DND-41 (cell line): Measurements from ENCODE around the gene ABCB8.
A peak's percentile ranks its signal among the peaks of the same experiment; 100 is the strongest.

ENCODE experiments used
- ATAC-seq: fragments of 200-7000 bp; cut with Tn5 transposase; 3 replicates; pipeline ENCODE4 v1.9.1; 2021; ENCODE audit warnings: low read depth; ENCODE audit not compliant: insufficient read depth
- DNase-seq: peaks from one replicate; pipeline ENCODE4 v3.0.0-alpha.2; 2020
- H2AFZ ChIP-seq: 2 replicates; pipeline ENCODE4 v1.6.0; 2012; ENCODE audit warnings: low read depth, low read length
- H3K27ac ChIP-seq: 2 replicates; pipeline ENCODE4 v1.5.1; 2012; ENCODE audit warnings: low read length, inconsistent platforms
- H3K27me3 ChIP-seq: fragments of 200-600 bp; sonication (generic); 2 replicates; pipeline ENCODE4 v1.6.0; 2012; ENCODE audit warnings: low read length, mild to moderate bottlenecking, inconsistent platforms; ENCODE audit not compliant: insufficient read depth, poor library complexity
- H3K36me3 ChIP-seq: 2 replicates; pipeline ENCODE4 v1.5.1; 2012; ENCODE audit warnings: low read length, inconsistent platforms; ENCODE audit not compliant: insufficient read depth
- H3K4me1 ChIP-seq: 2 replicates; pipeline ENCODE4 v1.5.1; 2012; ENCODE audit warnings: mild to moderate bottlenecking, low read length; ENCODE audit not compliant: insufficient read depth
- H3K4me2 ChIP-seq: 2 replicates; pipeline ENCODE4 v1.6.0; 2012; ENCODE audit warnings: mild to moderate bottlenecking, moderate library complexity, low read length, inconsistent platforms; ENCODE audit not compliant: insufficient read depth
- H3K4me3 ChIP-seq, 2 experiments: fragments of 200-600 bp in 1 of 2; shearing (Covaris generic) in 1 of 2; 2 replicates each; pipeline ENCODE4 v1.5.1; 2012 to 2016; ENCODE audit warnings: inconsistent platforms in 2 of 2, low read length in 2 of 2, mild to moderate bottlenecking in 2 of 2, low read depth in 1 of 2, moderate library complexity in 1 of 2
- H3K79me2 ChIP-seq: 2 replicates; pipeline ENCODE4 v1.6.0; 2012; ENCODE audit warnings: low read length, inconsistent platforms; ENCODE audit not compliant: insufficient read depth
- H3K9ac ChIP-seq: 2 replicates; pipeline ENCODE4 v1.6.0; 2012; ENCODE audit warnings: low read depth, mild to moderate bottlenecking, inconsistent platforms, low read length, moderate library complexity
- H3K9me3 ChIP-seq: 2 replicates; pipeline ENCODE4 v1.5.1; 2012; ENCODE audit warnings: low read length, moderate library complexity, mild to moderate bottlenecking, inconsistent platforms; ENCODE audit not compliant: insufficient read depth, severe bottlenecking
- H4K20me1 ChIP-seq: 2 replicates; pipeline ENCODE4 v1.6.0; 2012; ENCODE audit warnings: low read length; ENCODE audit not compliant: insufficient read depth
- CTCF ChIP-seq: IDR thresholded peaks from 2 replicates; pipeline ENCODE4 v1.5.1; 2012; ENCODE audit warnings: borderline replicate concordance, low read length, moderate library complexity, mild to moderate bottlenecking; ENCODE audit not compliant: poor library complexity, severe bottlenecking; ENCODE audit errors: extremely low read depth
- EZH2 ChIP-seq: IDR thresholded peaks from 3 replicates; pipeline ENCODE4 v1.6.1; 2012; ENCODE audit warnings: borderline replicate concordance, low read depth, mild to moderate bottlenecking, moderate library complexity, low read length, inconsistent platforms; ENCODE audit not compliant: severe bottlenecking

The ABCB8 gene

GRCh38 chr7:151028948-151029501, 775 bp downstream of the ABCB8 start:
- Histone ChIP-seq H3K27me3 (peaks cover 3% of the 10 kb centered on the region), H3K4me1 (peaks cover 24% of the 10 kb centered on the region), H3K36me3 (peaks cover 18% of the 10 kb centered on the region), H3K9ac (peak overlapping the region; percentile 63), H4K20me1 (0 out of 2 replicates have a peak, but pooled peaks cover 9% of the 10 kb centered on the region), H3K9me3 (no peaks in the 10 kb centered on the region), H3K79me2 (peaks cover 27% of the 10 kb centered on the region), H3K4me3 (peak overlapping the region; percentile 54 to 69), H3K27ac (peak overlapping the region; percentile 64), H3K4me2 (peak overlapping the region; percentile 80), H2AFZ (peak overlapping the region; percentile 86)
- TF ChIP-seq EZH2 (no peak), CTCF (no peak)
- ATAC-seq, result no peak
- no peak for DNase-seq

- H2AFZ ChIP-seq, result no peak overlapping the region
- H3K4me3 ChIP-seq, result no peak overlapping the region
- no peak for DNase-seq
- H4K20me1 ChIP-seq, result 0 out of 2 replicates have a peak, but pooled peaks cover 11% of the 10 kb centered on the region
- no peak overlapping the region for H3K4me2 ChIP-seq
- H3K9me3 ChIP-seq, result no peaks in the 10 kb centered on the region
- H3K27ac ChIP-seq, result no peak overlapping the region
- no peak overlapping the region for H3K9ac ChIP-seq
- H3K4me1 ChIP-seq, result peaks cover 24% of the 10 kb centered on the region
- H3K36me3 ChIP-seq, result peaks cover 37% of the 10 kb centered on the region
- no peak for TF ChIP-seq CTCF
- no peak for TF ChIP-seq EZH2
- H3K79me2 ChIP-seq, result peaks cover 27% of the 10 kb centered on the region
- peaks cover 1% of the 10 kb centered on the region for H3K27me3 ChIP-seq
- ATAC-seq, result no peak
These were observed 2.8 kb downstream of the ABCB8 start for GRCh38 chr7:151031011-151031410.

GRCh38 chr7:151032936-151033863, 5.0 kb downstream of the ABCB8 start:
- Histone ChIP-seq H4K20me1 (0 out of 2 replicates have a peak, but pooled peaks cover 11% of the 10 kb centered on the region), H2AFZ (no peak overlapping the region), H3K9me3 (no peaks in the 10 kb centered on the region), H3K4me1 (peaks cover 16% of the 10 kb centered on the region), H3K4me3 (no peak overlapping the region), H3K79me2 (peaks cover 27% of the 10 kb centered on the region), H3K27ac (no peak overlapping the region), H3K4me2 (no peak overlapping the region), H3K36me3 (peaks cover 56% of the 10 kb centered on the region), H3K9ac (no peak overlapping the region), H3K27me3 (no peaks in the 10 kb centered on the region)
- TF ChIP-seq EZH2 (no peak), CTCF (no peak)
- no peak for ATAC-seq
- DNase-seq, result no peak
